ENCODE results near the gene SLC4A3.

GRCh38 chr2:219664041-219664440, 36.6 kb downstream of the SLC4A3 start:
- no peak for TF ChIP-seq CTCF (IDR thresholded peaks at IDR 0.05)
- no peak for TF ChIP-seq POLR2A (IDR thresholded peaks at IDR 0.05)

All from lower leg skin (tissue), 3 donors.